HG03060 (cell line): ENCODE measurements around the gene CRB1.

Experiments used
- ATAC-seq: cut with Tn5 transposase; IDR thresholded peaks from one replicate; pipeline ENCODE4 v1.9.1; 2021; ENCODE audit warnings: low read depth, moderate number of reproducible peaks; ENCODE audit not compliant: unreplicated experiment

CRB1 gene

DNA sequence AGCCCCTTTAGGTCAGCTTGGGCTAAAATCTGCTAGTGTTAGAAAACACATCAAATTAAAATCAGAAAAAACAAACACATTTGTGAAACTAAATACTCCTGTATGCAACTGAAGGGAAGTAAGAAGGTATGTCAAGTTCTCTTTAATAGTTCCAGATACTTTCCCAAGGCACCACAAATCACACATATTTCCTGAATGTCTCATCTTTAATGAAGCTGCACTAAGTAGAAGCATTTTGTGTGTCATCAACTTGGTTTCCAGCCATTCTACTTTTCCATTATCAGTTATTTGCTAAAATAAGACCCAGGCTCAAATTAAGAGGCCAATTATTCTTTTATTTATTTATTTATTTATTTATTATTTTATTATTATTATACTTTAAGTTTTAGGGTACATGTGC lies 34.7 kb downstream of the CRB1 start:
- ATAC-seq, result no peak

DNA sequence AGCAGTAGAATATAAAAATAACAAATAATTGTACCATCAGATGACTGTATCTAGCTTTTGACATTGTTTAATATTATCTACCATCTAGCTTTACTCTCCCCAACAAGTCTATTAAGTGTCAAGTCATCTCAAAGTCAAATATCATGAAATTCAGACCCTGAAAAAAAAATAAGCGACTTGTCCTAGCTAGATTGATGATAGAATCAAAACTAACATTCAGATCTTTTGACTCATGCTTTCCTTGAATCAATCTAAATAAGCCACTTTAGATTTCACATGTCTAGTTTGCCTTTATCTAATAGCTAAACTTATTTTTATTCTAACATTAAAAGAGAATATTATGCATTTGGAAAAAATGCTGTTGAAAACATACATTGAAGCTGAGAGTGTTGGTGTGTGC lies 35.4 kb downstream of the CRB1 start:
- ATAC-seq, result no peak

DNA sequence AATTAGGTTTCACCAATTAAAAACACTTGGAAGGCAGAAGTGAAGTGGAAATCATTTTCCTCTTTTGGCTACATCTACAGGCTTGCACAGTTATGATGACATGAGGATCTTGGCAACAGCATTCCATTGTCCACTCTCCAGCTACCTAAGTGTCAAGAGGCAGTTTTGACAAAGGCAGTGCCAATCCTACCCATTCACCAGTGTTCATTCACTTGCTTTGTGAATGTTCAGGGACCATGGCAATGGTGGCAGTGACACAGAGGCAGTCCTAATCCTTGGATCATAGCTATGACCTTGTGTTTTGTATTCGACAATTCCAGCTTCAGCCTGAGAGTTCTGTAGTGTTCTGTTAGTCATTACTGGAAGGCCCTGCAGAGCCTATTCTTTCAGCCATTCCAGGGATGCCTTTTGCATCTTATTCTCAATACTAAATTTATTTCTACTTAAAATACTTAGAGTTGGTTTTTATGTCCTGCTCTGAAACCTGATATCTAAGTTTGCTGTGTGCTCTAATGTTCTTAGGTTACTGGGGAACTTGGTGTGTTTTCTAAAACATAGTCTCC lies 36.7 kb downstream of the CRB1 start:
- no peak for ATAC-seq

DNA sequence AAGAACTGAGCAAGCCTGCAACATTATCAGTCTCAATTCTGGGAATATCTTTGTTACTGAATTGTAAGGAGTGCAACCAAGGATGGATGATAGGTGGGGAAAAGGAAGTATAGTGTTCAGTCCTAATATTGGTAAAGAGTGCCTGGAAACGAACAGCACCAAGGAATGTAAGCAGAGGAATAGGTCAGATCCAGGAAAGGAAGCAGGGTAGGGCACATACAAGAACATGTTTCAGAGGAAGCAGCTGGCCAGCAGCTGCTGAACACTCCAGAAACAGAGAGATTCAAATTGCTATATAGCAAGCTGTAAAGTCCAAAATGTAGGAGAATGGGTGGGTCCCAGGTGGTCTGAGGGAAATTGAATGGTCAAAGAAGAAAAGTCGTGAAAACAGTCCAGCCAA lies 37.9 kb downstream of the CRB1 start:
- no peak for ATAC-seq

DNA sequence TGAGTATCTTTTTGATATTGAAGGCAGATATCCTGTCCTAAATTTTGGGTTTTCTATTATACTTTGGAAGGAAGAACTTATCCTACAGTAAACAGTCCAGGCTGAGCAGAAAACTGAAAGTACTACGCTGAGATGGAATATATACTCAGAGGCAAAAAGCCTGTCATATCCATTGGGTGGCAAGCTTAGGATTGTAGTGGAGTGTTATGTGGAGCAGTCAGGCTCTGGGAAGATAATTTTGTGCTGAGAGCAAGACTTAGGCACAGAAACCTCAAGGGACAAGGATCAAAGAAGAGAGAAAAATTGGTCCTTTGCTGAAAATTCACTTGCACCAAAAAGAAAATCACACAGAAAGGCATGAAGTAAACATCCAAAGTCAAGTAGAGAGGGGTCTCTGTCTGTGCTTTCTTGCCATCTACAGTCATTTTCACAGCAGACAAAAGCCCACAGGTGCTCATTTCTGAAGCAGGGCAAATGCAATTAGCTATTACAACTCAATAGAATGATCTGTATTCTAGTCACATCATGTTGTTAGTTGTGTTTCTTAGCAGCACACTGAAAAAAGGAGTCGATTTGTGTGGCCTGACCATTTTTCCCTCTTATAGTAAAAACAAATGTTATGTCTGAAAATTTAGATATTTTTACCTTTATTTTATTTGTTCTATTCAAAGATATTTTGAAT lies 38.5 kb downstream of the CRB1 start:
- no peak for ATAC-seq

DNA sequence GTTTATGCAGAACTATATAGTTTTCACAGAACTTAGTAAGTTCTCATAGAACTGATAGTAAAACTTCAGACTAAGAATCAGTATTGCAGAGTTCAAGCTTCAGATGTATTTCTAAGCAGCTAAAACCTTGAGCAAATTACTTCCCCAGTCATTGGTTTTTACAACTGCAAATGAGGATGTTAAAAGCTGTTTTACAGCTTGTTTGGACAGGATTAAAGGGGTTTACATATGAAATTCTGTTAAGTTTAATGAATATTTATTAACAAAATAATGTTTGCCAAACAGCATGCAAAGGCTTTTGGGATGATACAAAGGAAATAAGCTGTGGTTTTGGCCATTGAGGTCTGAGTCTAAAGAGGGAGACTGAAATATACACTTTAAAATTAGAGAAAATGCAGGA lies 39.1 kb downstream of the CRB1 start:
- ATAC-seq, result no peak

DNA sequence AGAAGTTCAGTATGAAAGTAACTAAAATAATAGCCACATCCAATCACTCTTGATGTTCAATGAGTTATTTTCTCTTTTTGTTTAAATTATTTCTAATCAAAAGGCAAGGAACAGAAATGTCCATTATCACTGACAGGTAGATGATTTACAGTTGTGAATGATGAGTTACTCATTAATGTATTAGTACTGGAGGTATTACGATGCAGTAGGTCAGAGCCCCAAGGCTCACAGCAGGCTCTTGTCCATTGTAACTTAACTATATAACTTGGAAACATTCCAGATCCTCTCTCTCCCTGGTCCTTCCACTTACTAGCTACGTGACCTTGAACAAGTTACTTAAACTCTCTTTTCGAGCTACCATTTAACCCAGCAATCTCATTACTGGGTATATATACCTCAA lies 39.5 kb downstream of the CRB1 start:
- ATAC-seq, result no peak

DNA sequence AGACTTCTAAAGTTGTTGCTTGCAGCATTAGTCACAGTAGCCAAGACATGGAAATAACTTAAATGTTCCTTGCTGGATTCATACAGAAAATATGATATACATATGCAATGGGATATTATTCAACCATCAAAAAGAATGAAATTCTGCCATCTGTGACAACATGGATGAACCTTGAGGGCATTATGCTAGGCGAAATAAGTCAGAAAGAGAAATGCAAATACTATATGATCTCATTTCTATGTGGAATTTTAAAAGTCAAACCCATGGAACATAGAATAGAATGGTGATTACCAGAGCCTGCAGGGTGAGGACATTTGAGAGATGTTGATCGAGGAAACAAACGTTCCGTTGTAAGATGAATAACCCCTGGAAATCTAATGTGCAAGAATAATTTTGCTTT lies 43.0 kb downstream of the CRB1 start:
- no peak for ATAC-seq

DNA sequence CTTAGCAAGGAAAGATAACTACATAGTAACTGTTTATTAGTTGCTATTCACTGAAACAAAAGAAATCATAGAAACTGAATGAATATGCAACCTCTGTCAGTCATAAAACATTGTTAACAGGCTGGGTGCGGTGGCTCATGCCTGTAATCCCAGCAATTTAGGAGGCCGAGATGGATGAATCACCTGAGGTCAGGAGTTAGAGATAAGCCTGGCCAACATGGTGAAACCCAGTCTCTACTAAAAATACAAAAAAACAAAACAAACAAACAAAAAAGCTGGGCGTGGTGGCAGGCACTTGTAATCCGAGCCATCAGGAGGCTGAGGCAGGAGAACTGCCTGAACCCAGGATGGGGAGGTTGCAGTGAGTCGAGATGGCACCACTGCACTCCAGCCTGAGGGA lies 44.1 kb downstream of the CRB1 start:
- ATAC-seq, result no peak

DNA sequence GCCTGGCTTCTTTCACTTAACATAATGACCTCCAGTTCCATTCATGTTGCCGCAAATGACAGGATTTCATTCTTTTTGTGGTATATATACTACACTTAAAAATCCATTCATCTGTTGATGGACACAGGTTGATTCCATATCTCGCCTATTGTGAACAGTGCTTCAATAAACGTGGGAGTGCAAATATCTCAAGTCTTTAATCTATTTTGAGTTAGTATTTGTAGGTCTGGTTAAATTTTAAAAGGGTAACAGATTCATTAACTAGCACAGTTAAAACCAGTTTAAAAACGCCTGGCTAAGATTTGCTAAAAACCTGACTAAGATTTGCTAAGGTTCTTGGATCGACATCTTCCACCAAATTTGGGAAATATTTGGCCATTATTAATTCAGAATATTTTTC lies 45.7 kb downstream of the CRB1 start:
- no peak for ATAC-seq

DNA sequence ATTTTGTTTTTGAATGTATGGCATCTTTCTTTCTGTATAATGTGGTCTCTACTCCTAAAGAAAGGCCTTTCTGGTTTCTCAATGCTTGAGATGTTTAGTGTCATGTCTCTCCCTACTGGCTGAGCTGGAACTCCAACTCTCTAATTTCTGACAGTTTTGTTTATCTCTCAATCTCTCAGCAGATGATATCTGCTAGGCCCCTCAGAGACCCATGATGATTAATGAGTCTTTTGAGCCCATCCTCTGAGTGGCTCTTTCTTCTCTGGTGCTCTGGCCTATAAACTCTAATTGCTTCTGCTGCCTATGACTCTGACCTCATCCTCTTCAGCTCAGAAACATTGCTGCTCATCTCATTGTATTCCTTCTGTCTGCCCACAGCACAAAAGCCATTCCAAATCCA lies 46.6 kb downstream of the CRB1 start:
- no peak for ATAC-seq

DNA sequence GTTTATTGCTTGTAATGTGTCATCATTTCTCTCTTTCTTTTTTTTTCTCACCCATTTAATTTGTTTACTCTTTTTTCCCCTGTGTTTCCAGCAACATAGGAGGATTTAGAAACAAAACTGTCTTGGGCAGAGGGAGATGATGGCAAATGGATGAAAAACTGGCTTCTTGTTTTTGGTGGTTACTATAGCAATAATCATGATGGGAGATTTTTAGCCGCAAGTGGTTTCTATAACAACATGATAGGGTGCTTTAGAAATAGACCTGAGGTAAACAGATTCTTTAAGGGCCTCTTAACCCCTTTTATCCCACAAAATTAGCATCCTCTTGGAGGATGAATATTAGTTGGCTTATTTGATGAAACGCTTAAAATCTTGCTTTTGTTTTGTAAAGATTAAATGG lies 51.6 kb downstream of the CRB1 start:
- no peak for ATAC-seq

DNA sequence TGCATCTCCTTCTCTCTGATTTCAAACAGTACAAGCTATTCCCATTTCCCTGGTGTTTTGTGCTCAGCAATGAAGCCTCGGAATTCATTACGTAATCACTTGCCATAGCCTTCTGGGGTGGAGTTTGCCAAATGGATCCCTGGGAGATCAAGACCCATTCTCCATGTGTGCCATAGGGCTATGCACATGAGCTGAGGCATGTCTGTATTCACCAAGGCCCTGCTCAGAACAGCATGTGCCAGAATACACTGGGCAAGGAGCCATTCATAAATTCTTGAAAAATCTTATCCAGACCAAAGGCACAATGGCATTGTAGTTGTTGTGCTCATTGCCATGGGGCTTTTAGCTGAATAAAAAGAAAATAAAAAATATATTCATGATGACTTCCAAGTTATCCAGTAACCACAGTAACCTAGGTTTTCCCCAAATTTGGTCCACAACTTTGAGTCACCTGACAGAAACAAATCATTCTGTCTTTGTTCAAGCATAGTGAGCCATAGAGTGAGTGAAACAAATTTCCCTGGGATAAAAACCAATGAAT lies 53.0 kb downstream of the CRB1 start:
- no peak for ATAC-seq

DNA sequence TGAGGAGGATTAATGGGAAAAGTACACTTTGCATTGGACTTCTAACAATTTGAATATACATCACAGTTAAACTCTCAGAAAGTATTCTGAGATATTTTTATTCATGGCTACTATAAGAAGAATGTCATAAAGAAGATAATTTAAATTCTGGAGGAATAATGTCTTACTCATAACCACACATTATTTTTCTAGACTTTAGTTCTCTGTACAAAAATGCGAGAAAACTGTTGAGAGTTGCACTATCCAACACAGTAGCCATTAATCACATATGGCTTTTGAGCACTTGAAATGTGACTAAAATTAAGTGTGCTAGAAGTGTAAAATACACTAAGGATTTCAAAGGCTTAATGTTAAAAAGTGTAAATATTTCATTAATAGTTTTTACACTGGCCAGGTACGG lies 53.8 kb downstream of the CRB1 start:
- no peak for ATAC-seq

DNA sequence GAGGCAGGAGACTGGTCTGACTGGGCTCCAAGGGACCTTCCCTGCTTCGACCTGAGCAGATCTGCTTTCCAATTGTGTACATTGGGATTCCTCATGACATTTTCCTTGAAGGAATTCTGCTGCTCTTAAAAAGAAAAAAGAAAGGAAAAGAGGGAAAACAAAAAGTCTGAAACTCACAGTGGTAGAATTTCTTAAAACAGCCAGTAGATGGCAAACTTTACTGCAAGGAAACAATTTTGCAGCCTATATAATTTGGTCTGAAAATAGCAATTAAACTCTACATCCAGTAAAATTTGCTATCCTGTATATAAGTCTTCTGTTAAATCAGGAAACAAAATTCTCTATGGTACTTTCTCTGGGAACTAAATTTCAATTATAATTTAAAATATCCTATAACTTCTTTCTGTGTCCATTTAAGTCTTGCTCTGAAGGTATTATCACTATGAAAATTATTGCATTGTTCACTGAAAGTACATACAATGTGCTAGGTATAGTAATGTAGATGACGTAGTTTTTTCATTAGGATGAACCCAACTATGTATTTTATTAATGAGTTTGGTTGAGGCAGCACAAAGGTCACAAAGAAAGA lies 59.8 kb downstream of the CRB1 start:
- ATAC-seq, result no peak

DNA sequence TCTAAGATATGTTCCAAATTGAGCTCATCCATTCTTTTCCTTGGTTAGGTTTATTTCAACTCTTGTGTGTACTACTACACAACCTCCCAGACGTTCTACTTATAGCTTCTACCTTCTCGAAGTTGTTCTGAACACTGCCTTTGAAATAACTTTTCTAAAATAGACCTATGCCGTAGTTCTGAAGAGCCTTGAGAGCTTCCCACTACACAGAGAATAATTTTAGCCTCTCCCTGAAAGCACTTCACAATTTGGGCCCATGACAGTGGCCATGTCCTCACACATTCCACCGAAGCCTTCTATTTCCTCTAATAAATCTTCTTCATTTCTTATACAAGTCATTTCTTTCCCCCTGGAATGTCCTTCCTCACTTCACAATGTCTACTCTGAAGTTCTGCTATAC lies 62.2 kb downstream of the CRB1 start:
- no peak for ATAC-seq

DNA sequence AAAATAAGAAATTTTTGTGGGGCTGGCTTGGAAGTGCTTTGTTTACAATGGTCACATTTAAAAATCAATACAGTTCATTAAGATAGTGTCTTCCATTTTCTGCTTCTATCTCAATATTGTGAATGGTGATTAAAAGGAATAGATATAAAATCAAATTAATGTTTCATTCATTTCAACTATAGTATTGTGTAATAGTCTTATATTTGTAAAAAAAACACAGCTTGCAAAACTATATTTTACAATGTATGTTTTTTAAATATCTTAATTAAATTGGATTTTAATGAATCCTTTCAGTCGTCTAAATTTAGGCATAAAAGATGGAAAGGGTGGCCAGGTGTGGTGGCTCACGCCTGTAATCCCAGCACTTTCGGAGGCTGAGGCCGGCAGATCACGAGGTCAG lies 63.5 kb downstream of the CRB1 start:
- ATAC-seq, result no peak

DNA sequence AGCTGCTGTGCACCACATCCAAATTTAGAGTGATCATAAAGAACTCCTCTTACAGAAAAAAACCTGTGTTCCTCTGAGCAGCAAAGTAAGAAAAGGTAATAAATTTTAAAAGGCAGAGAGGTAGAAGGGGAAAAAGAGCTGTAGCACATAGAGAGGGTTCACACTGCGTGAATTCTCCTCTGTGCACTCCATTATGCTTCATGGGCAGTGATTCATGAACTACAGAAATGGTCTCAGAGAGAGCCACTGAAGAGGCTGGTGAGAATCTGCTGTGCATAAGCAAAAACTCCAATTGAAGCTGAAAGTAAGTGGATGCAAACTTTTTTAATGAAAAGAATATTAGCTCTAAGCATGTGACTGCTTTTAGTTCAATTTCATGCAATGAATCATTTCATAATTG lies 65.0 kb downstream of the CRB1 start:
- ATAC-seq, result no peak

DNA sequence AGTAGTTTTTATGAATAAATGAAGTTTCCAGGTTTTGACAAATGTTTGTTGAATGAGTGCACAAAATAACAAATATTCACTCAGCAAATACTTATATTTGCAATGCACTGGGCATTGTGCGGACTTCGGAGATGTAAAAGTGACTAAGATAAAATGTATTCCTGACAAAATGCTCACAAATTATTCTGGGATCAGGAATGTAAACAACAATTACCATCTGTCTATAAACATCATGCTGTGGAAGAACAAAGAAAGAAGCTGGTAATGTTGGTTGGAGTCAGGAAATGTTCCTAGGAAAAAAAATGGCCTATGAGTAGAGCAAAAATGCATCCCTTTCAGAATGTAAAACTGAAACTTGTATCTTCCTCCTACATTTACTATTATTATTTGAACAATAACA lies 68.5 kb downstream of the CRB1 start:
- no peak for ATAC-seq

DNA sequence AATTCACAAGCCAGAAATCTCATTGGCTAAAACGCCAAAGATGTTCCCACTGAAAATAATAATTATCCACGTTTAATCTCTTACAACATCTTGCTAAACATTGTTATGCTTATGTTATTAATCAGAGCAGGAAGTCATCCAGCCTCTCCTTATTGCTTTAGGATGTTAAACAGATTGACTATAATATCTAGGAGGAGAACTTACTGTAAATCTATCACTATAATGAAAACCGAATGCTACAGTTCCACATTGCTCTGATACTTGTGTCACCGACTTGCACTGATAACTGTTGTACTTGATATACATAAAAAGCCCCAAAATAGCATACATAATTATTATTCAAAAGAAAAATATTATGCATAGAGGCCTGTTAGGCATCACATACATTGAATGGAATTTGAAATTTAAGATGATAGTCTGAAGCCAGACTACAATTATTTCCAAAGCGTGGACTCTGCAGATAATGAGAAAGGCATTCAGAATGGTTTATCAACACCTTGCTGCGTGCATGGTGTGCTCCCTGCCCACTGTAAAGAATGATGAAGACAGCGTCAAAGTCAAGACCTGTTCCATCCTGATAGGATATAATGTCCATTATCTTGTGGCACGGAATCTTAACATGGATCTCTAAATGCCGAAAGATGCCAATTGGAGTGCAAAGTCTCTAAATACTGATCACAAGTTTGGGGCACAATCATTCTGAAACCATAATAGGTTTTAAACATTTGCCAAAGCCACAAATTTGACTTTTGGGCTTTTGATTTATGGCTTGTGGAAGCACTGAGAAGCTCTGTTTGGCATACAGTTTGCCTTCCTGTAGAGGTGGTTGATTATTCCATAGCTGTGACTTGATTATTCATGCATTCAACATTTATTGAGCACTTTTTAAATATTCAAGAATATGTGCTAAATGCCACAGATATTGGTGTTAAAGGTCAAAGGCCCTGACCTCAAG lies 71.3 kb downstream of the CRB1 start:
- ATAC-seq, result no peak

DNA sequence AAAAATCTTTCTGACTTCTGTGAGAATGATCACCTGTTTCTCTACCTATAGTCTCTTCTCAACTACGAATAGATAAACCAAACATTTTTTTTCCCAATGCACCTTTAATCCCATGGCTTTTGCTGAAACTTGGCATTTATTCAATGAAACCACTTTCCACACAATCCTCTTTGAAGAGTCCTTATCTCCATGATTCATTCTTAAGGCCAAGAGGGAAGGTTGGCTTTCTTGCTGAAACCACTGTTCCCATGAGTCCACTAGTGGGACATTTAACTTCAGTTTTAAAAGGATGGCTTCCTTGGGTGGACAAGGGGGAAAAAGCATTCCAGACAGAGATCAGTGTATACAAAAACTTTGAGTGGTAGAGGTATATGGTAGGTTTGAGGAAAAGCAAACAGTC lies 73.6 kb downstream of the CRB1 start:
- no peak for ATAC-seq
